Memory B cell (primary cell): Measurements from ENCODE around the gene KCNJ12.
"Not testable (repeated sequence)": the region's sequence is repeated elsewhere in the genome, so short reads cannot be mapped to it uniquely, and the experiment has no call there.

Source experiments
- ATAC-seq: fragments of 150-1000 bp; cut with Tn5 transposase; 2 replicates; pipeline ENCODE4 v1.10.0; 2021; ENCODE audit warnings: low read depth, mild to moderate bottlenecking, moderate library complexity
- DNase-seq, 2 donors: peaks; one replicate each; pipeline ENCODE4 v3.0.0; 2022; ENCODE audit warnings: low spot score in 2 of 2
- H3K27ac Mint-ChIP-seq: one replicate; pipeline ENCODE4 v1.8.0; 2022; ENCODE audit warnings: mild to moderate bottlenecking, moderate library complexity, mixed read lengths
- H3K27me3 Mint-ChIP-seq: one replicate; pipeline ENCODE4 v1.8.0; 2022; ENCODE audit warnings: mixed read lengths
- H3K36me3 Mint-ChIP-seq: one replicate; pipeline ENCODE4 v1.8.0; 2022; ENCODE audit warnings: mild to moderate bottlenecking, mixed read lengths
- H3K4me1 Mint-ChIP-seq: one replicate; pipeline ENCODE4 v1.8.0; 2022; ENCODE audit warnings: mixed read lengths
- H3K4me3 Mint-ChIP-seq: one replicate; pipeline ENCODE4 v1.8.0; 2022; ENCODE audit warnings: mild to moderate bottlenecking, moderate library complexity, mixed read lengths
- H3K9me3 Mint-ChIP-seq: one replicate; pipeline ENCODE4 v1.8.0; 2022; ENCODE audit warnings: mixed read lengths

The KCNJ12 gene

GRCh38 chr17:21418446-21419298 lies 42.5 kb downstream of the KCNJ12 start:
- Mint-ChIP-seq H3K36me3 (no peaks in the 10 kb centered on the region), H3K4me3 (no peak overlapping the region), H3K27me3 (peaks cover 11% of the 10 kb centered on the region), H3K9me3 (no peaks in the 10 kb centered on the region), H3K27ac (no peak overlapping the region), H3K4me1 (peaks cover 7% of the 10 kb centered on the region)
- DNase-seq (no peak), ATAC-seq (no peak)

- no peak overlapping the region for H3K27ac Mint-ChIP-seq
- no peaks in the 10 kb centered on the region for H3K9me3 Mint-ChIP-seq
- H3K36me3 Mint-ChIP-seq: no peaks in the 10 kb centered on the region
- no peak overlapping the region for H3K4me3 Mint-ChIP-seq
- DNase-seq: no peak
- peaks cover 7% of the 10 kb centered on the region for H3K4me1 Mint-ChIP-seq
- H3K27me3 Mint-ChIP-seq: peaks cover 11% of the 10 kb centered on the region
- ATAC-seq: no peak
These were observed 43.4 kb downstream of the KCNJ12 start for GRCh38 chr17:21419299-21420239.

- DNase-seq, H3K4me1 Mint-ChIP-seq, H3K9me3 Mint-ChIP-seq, H3K36me3 Mint-ChIP-seq, H3K4me3 Mint-ChIP-seq, H3K27ac Mint-ChIP-seq, ATAC-seq: not testable (repeated sequence)
- peaks cover 13% of the 10 kb centered on the region for H3K27me3 Mint-ChIP-seq
These were observed 44.4 kb downstream of the KCNJ12 start for GRCh38 chr17:21420503-21421090.

- peaks cover 17% of the 10 kb centered on the region for H3K27me3 Mint-ChIP-seq
- ATAC-seq, H3K36me3 Mint-ChIP-seq, DNase-seq, H3K4me3 Mint-ChIP-seq, H3K27ac Mint-ChIP-seq, H3K4me1 Mint-ChIP-seq, H3K9me3 Mint-ChIP-seq: not testable (repeated sequence)
These were observed 45.5 kb downstream of the KCNJ12 start for GRCh38 chr17:21421421-21422310.

- H3K27ac Mint-ChIP-seq, H3K4me1 Mint-ChIP-seq: not testable (repeated sequence)
These were observed 46.4 kb downstream of the KCNJ12 start for GRCh38 chr17:21422311-21423189.

GRCh38 chr17:21423190-21423493 lies 47.0 kb downstream of the KCNJ12 start:
- H3K27ac Mint-ChIP-seq, DNase-seq, ATAC-seq, H3K36me3 Mint-ChIP-seq, H3K4me1 Mint-ChIP-seq, H3K9me3 Mint-ChIP-seq, H3K4me3 Mint-ChIP-seq: not testable (repeated sequence)
- peaks cover 17% of the 10 kb centered on the region for H3K27me3 Mint-ChIP-seq

More at GRCh38 chr17:21422311-21423189, 46.4 kb downstream of the KCNJ12 start:
- H3K27me3 Mint-ChIP-seq: peaks cover 17% of the 10 kb centered on the region
- H3K9me3 Mint-ChIP-seq, H3K4me3 Mint-ChIP-seq, ATAC-seq, DNase-seq, H3K36me3 Mint-ChIP-seq: not testable (repeated sequence)

GRCh38 chr17:21424697-21425096 lies 48.5 kb downstream of the KCNJ12 start:
- H3K36me3 Mint-ChIP-seq, H3K27ac Mint-ChIP-seq, DNase-seq, H3K4me3 Mint-ChIP-seq, H3K9me3 Mint-ChIP-seq, ATAC-seq, H3K4me1 Mint-ChIP-seq: not testable (repeated sequence)
- peaks cover 12% of the 10 kb centered on the region for H3K27me3 Mint-ChIP-seq

GRCh38 chr17:21425321-21425720 lies 49.2 kb downstream of the KCNJ12 start:
- Mint-ChIP-seq H3K4me3 (no peak overlapping the region), H3K27ac (no peak overlapping the region), H3K27me3 (peaks cover 11% of the 10 kb centered on the region), H3K36me3 (no peaks in the 10 kb centered on the region), H3K9me3 (no peaks in the 10 kb centered on the region), H3K4me1 (no peaks in the 10 kb centered on the region)
- no peak for ATAC-seq
- no peak for DNase-seq

- no peak for ATAC-seq
- no peaks in the 10 kb centered on the region for H3K9me3 Mint-ChIP-seq
- no peak overlapping the region for H3K4me3 Mint-ChIP-seq
- no peaks in the 10 kb centered on the region for H3K4me1 Mint-ChIP-seq
- H3K27ac Mint-ChIP-seq: no peak overlapping the region
- DNase-seq: no peak
- H3K36me3 Mint-ChIP-seq: no peaks in the 10 kb centered on the region
- H3K27me3 Mint-ChIP-seq: peaks cover 11% of the 10 kb centered on the region
These were observed 49.6 kb downstream of the KCNJ12 start for GRCh38 chr17:21425736-21426135.

GRCh38 chr17:21426246-21426645 lies 50.1 kb downstream of the KCNJ12 start:
- not testable (repeated sequence) for H3K27ac Mint-ChIP-seq, DNase-seq, H3K36me3 Mint-ChIP-seq, H3K4me1 Mint-ChIP-seq, ATAC-seq, H3K4me3 Mint-ChIP-seq, H3K9me3 Mint-ChIP-seq
- peaks cover 11% of the 10 kb centered on the region for H3K27me3 Mint-ChIP-seq

GRCh38 chr17:21426876-21427275 lies 50.7 kb downstream of the KCNJ12 start:
- not testable (repeated sequence) for DNase-seq, H3K9me3 Mint-ChIP-seq, H3K27me3 Mint-ChIP-seq, ATAC-seq, H3K27ac Mint-ChIP-seq, H3K4me3 Mint-ChIP-seq, H3K4me1 Mint-ChIP-seq, H3K36me3 Mint-ChIP-seq

GRCh38 chr17:21427727-21428126 lies 51.6 kb downstream of the KCNJ12 start:
- H3K4me1 Mint-ChIP-seq, H3K4me3 Mint-ChIP-seq, H3K27ac Mint-ChIP-seq, DNase-seq, H3K27me3 Mint-ChIP-seq, H3K36me3 Mint-ChIP-seq, H3K9me3 Mint-ChIP-seq, ATAC-seq: not testable (repeated sequence)
